HG03159 (cell line): ENCODE results near the gene SLC35F3.

Experiments
- ATAC-seq: cut with Tn5 transposase; IDR thresholded peaks from one replicate; pipeline ENCODE4 v1.9.1; 2021; ENCODE audit warnings: mild to moderate bottlenecking, moderate library complexity; ENCODE audit not compliant: unreplicated experiment

Gene SLC35F3

GRCh38 chr1:234309598-234310459, 405.4 kb downstream of the SLC35F3 start:
- peak; percentile 85 for ATAC-seq

DNA sequence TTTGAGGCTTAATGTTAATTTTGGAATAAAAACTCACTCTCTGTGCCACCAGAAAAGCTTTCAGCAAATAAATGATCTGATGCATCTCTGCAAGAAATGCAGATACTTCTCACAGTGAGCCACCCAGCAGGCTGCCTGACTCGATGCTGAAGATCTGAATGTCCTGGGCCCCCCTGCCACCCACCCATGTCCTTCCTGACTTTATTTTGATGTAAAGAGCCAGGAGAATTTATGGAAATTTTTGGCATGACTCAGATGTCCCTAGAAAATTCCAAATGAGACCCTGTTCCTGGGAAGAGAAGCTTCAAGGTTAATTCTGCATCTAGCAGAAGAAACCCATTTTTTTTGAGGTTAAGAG, 406.0 kb downstream of the SLC35F3 start:
- no peak for ATAC-seq

GRCh38 chr1:234311414-234311813, 406.9 kb downstream of the SLC35F3 start:
- ATAC-seq: no peak

DNA sequence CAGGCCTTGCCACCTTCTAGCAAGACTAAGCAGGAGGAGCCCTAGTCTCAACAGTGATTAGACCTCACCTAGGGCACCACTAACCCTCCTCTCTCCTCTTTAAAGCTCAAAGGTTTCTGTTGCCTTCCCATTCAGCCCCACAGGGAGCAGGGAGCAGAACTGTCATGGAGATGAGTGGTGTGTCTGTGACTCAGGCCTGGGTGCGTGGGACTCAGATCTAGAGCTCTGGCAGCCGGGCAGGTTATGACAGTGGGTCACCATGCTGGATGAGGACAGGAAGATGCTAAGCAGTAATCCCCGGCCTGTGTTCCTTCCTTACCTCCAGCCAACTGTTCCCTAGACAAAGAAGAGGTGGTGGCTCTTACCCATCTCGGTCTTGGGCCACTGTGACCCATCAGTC, 408.7 kb downstream of the SLC35F3 start:
- ATAC-seq: no peak

DNA sequence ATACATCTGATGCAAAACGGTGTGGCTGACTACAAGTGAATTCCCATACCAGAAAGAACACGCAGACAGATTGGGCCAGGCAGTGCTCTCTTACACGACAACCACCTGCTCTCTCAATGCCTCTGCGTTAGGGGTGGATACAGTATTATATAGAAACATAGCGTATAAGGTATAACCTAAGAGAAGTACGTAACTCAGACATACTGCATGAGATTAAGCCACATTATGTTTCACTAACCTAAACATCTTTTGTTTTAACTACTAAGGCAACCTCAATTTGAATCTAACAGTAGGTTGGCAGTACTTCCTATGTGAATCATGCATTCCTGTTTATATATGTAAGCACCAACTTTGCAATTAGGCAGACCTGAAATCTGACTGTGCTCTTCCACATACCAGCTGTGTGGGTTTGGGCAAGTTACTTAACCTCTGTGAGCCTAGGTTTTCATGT, 410.6 kb downstream of the SLC35F3 start:
- ATAC-seq: no peak

- no peak for ATAC-seq
Observed at GRCh38 chr1:234315588-234315987, 411.1 kb downstream of the SLC35F3 start.

- ATAC-seq: no peak
Observed at GRCh38 chr1:234316486-234316885, 412.0 kb downstream of the SLC35F3 start.

DNA sequence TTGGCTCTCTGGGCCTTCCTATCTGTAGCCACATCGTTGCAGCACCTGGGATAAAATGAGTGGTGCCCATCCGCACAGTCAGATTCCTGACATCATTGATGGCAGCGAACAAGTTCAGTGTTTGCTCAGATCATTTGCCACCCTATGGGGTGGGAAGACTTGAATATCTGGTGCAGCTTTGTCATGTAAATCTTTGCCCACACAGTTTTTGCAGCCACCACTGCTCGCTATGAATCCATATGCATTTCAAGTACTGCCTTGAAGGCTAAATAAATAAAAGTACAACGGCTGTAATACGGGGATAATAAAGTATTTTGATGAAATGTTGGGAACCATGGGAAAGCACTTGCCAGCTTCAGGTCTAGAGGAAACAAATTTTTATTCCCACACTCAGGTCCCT, 412.5 kb downstream of the SLC35F3 start:
- ATAC-seq: no peak

DNA sequence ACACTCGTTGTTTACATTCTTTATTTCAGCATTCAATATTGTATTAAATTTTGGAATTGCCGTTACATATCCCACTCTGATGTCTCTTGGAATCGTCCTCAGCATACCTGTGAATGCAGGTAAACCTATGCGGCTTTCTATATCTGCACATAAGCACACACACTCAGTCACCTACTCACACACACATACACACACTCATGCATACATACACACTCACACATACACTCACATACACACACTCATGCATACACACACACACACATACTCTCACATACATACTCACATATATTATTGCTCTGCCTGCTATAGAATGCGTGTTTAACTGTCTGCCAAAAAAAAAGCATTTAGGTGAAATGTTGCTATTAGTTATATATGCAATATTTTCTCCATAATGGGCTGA, 415.6 kb downstream of the SLC35F3 start:
- ATAC-seq: no peak

- ATAC-seq: no peak
Observed at GRCh38 chr1:234320549-234320948, 416.1 kb downstream of the SLC35F3 start.

GRCh38 chr1:234321231-234321630, 416.8 kb downstream of the SLC35F3 start:
- ATAC-seq: no peak

DNA sequence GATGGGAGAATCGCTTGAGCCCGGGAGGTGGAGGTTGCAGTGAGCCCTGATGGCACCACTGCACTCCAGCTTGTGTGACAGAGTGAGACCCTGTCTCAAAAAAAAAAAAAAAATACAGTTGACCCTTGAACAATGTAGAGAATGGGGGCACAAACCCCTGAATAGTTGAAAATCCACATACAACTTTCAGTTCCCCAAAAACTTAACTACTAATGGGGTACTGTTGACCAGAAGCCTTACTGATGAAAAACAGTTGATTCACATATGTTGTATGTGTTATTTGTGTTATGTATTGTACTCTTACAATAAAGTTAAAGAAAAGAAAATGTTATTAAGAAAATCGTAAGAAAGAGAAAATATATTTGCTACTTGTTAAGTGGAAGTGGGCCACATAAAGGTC, 417.6 kb downstream of the SLC35F3 start:
- ATAC-seq: no peak

DNA sequence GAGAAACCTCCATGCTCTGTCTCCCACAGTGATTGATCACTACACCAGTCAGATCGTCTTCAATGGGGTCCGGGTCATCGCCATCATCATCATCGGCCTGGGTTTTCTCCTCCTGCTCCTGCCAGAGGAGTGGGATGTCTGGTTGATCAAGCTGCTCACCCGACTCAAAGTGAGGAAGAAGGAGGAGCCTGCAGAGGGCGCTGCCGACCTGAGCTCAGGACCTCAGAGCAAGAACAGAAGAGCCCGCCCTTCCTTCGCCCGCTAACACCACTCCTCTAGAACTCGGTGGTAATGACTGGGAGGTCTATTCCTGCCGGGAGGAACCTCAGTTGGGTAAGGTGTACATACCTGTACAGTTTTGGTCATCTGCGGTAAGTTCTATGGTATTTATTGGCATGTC, 418.5 kb downstream of the SLC35F3 start:
- no peak for ATAC-seq

DNA sequence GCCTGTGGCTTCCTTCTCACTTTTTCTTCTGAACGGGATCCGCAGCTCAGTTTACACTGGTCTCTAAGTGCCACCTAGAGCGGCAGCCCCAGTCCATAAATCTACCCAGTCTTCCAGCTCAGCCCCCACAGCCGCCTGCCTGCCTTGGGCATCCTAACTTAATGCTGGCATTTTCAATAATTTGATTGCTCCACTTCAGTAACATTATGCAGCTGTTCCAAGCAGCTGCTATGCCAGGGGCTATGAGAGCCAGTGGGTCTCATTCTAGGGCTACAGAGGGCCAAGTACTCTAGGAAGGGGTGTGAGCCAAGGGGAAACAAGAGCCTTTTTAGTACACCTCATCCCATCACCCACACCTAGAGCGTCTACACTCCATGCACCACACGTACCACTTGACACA, 420.3 kb downstream of the SLC35F3 start:
- no peak for ATAC-seq

- ATAC-seq: peak; percentile 44
Observed at GRCh38 chr1:234325878-234326496, 421.5 kb downstream of the SLC35F3 start.

DNA sequence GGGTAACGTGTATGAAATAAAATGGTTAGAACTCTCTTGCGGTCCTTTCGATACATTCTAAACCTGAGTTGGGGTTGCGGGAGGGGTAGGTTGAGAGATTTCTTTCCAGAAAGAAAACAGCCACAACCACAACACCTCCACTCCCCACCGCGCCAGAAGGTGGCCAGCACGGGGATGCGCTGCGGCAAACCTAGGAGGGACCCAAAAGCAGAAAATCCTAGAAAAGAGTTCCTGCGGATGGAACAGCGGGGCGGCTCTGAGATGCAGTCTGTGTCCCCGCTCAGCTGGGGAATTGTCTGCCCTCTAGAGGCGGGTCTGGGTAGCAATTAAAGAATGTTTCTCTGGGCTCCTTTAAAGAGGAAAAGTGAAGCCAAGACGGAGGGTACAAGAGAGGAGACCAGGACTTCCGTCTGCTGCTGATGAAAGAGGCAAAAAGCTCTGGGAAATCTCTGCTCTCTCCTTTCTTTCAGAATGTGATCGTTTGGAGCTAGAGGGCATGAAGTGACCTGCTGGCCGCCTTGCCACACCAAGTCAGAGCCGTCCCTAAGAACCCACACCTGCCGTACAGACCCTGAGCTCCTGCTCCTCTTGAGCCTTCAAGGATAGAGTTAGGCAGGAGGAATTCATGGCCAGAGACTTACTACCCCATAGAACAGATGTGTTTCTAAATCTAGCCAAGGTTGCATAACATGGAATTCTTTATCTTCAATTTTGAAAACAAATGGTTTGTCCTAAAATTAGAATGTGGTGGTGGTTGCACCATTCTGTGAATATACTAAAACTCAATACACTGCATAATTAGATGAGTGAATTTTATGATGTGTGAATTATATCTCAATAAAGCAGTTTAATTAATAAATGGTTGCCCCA, 422.3 kb downstream of the SLC35F3 start:
- ATAC-seq: peak; percentile 83

GRCh38 chr1:234327577-234328164, 423.2 kb downstream of the SLC35F3 start:
- ATAC-seq: no peak

GRCh38 chr1:234330843-234331215, 426.4 kb downstream of the SLC35F3 start:
- ATAC-seq: no peak

GRCh38 chr1:234331507-234331906, 427.0 kb downstream of the SLC35F3 start:
- ATAC-seq: no peak

DNA sequence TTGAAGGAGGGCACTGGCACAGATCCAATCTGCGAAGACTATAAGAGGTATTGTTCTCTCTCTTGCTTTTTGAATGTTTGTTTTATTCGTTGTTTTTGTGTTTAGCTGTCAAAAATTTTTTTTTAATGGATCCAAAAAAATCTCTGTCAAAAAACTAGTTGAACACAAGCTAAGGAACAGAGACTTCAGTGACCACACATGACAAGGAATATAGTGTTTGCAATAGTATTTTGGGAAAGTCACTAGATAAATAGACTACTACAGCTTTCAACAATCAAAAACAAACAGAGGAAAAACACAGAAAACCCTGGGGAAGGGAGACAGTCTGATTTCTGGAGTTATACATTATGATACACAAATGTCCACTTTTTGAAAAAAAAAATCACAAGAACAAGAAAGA, 431.9 kb downstream of the SLC35F3 start:
- no peak for ATAC-seq

DNA sequence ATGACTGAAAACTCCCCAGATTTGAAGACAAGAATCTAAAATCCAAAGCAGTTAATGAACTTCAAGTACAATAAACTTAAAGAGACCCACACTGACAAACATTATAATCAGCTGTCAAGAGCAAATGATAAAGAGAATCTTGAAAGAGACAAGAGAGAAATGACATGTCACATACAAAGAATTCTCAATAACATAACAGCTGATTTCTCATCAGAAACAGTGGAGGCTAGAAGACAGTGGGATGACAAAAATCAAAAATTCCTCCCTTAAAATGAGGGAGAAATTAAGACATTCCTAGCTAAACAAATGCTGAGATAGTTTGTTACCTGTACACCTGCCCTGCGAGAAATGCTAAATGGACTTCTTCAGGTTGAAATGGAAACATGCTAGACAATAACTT, 432.8 kb downstream of the SLC35F3 start:
- no peak for ATAC-seq
